T-helper 9 cell (primary cell): ENCODE data around the gene INS.
"Not testable (repeated sequence)": the region's sequence is repeated elsewhere in the genome, so short reads cannot be mapped to it uniquely, and the experiment has no call there.

Experiments
- DNase-seq: peaks from one replicate; pipeline ENCODE4 v3.0.0-alpha.2; 2020

Gene INS

GRCh38 chr11:2131371-2132236, 29.4 kb downstream of the INS start:
- DNase-seq = no peak

- no peak for DNase-seq
These were observed 30.1 kb downstream of the INS start for GRCh38 chr11:2130881-2131352.

GRCh38 chr11:2129699-2130366, 31.2 kb downstream of the INS start:
- no peak for DNase-seq

- no peak for DNase-seq
These were observed 31.7 kb downstream of the INS start for GRCh38 chr11:2129308-2129698.

- DNase-seq = no peak
These were observed 32.3 kb downstream of the INS start for GRCh38 chr11:2128511-2129307.

GRCh38 chr11:2128130-2128510, 32.9 kb downstream of the INS start:
- no peak for DNase-seq

GRCh38 chr11:2127482-2128129, 33.4 kb downstream of the INS start:
- DNase-seq = no peak

- no peak for DNase-seq
These were observed 34.4 kb downstream of the INS start for GRCh38 chr11:2126520-2127085.

- not testable (repeated sequence) for DNase-seq
These were observed 36.1 kb downstream of the INS start for GRCh38 chr11:2124736-2125484.

GRCh38 chr11:2123628-2123960, 37.4 kb downstream of the INS start:
- no peak for DNase-seq

GRCh38 chr11:2122907-2123627, 37.9 kb downstream of the INS start:
- DNase-seq = no peak

- no peak for DNase-seq
These were observed 38.6 kb downstream of the INS start for GRCh38 chr11:2122222-2122906.

GRCh38 chr11:2121227-2122130, 39.5 kb downstream of the INS start:
- no peak for DNase-seq

GRCh38 chr11:2120359-2121100, 40.5 kb downstream of the INS start:
- DNase-seq = no peak

GRCh38 chr11:2118677-2119076, 42.3 kb downstream of the INS start:
- DNase-seq = no peak

- DNase-seq = no peak
These were observed 44.3 kb downstream of the INS start for GRCh38 chr11:2116680-2117079.

- no peak for DNase-seq
These were observed 45.7 kb downstream of the INS start for GRCh38 chr11:2115308-2115707.

GRCh38 chr11:2114430-2115241, 46.4 kb downstream of the INS start:
- DNase-seq = no peak
